Stimulated activated CD4-positive, alpha-beta T cell treated with anti-CD3 and anti-CD28 coated beads, Interleukin-4, amount 100 ng/mL, for 4 hours (primary cell): ENCODE data around the gene EBF3.

ENCODE experiments used
- DNase-seq, 2 experiments: peaks; one replicate each; pipeline ENCODE4 v3.0.0-alpha.2; 2020

Gene EBF3

GRCh38 chr10:129944456-129944855 is 19.6 kb downstream of the EBF3 start:
- no peak for DNase-seq

GRCh38 chr10:129942936-129943715 is 20.9 kb downstream of the EBF3 start:
- no peak for DNase-seq

GRCh38 chr10:129942391-129942790 is 21.7 kb downstream of the EBF3 start:
- DNase-seq = no peak

DNA sequence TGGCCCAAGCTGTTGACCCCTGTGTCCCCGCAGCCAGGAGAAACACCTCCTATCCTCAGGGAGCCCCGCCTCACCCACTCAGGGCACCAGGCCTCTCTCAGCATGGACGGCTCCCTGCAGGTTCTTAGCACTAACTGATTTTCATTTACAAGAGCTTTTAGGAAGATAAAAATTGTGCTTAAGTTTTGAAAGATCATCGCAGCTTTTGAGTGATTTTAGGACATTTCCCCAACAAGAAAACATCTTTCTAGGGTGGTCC is 22.1 kb downstream of the EBF3 start:
- no peak for DNase-seq

DNA sequence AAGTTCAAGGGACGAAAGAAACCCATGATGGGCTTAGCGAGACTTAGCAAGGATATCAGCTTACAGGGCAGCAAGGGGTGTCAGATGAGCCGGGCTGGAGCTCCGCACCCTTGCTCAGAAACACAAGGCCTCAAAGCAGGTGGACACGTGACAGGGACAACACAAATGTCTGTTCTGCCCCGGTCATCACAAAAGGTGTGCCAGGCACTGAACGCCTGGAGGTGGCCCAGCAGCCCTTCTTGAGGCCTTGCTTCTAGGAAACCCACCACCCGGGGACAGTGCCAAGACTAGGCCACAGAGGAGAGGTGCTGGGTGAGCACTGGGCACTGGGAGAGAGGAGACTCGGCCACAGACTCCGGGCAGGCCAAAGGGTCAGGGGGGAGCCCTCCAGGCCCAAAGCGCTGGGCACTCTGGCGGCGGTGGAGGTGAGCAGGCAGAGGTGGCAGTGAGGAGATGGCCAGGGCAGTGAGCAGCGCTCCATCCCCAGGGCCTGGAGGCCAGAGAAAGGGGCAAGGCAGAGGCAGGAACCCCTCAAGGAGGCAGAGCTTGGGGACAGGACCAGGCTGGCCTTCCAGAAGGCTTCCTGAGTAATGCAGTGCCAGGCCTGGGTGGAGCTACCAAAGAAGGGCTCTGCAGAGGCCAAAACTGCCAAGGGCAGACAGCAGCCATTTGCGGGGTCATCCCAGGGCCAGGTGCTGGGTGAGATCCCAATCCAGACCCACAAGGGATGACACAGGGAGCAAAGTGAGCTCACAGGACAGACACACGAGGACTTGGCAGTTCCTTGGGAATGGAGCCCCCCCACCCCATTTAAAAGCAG is 22.7 kb downstream of the EBF3 start:
- no peak for DNase-seq

GRCh38 chr10:129940617-129941198 is 23.4 kb downstream of the EBF3 start:
- no peak for DNase-seq

DNA sequence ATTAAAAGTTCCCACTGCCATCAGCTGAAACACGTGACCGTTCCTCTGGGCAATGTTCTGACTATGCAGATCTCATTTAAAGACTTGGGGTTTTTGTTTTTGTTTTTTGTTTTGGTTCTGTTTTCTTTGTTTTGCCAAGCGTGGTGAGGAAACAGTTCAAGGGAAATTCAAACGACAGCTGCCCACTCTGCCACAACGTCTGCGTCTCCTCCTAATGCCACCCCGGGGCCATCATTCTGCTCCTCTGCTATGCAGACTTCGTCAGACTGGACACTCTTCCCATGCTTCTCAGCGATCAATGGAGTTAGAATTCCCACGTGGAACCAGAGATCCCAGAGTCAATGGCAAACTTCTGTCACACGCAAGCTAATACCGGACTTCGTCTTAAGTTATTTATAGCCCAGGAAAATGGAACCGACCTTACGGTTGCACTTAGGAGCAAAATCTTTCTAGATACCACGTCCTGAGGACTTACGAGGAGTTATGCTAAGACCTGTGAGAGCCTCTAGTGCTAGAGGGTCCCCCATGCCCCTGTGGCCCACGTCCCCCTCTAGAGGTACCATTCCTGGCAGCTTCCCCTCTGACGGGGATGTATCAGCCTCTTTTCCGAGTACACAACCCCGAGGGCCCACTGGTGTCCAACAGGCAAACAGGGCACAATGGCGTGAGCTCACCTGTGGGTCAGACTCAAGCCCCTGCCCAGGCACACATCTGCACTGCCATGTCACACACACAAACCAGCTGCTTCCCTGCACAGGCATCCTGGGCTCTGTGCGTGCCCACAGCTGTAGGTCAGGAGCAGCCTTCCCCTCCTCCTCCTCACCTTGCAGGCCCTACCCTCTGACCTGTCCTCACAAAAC is 24.4 kb downstream of the EBF3 start:
- DNase-seq = no peak

DNA sequence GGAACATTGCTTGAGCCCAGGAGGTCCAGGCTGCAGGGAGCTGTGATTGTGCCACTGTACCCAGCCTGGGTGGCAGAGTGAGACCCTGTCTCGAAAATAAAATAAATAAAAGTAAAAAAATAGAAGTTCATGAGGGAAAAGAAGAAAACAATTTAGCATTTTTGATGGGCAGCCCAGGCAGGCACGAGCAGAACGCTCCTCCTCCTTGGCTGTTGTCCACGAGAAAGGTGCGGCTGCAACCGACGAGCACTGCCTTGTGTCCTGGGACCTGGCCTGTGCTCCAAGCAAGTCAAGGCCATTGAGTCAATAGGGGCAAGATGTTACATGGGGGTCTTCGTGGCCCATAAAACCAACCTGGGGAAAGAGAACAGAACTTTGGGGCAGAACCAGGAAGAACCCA is 25.6 kb downstream of the EBF3 start:
- DNase-seq = no peak

DNA sequence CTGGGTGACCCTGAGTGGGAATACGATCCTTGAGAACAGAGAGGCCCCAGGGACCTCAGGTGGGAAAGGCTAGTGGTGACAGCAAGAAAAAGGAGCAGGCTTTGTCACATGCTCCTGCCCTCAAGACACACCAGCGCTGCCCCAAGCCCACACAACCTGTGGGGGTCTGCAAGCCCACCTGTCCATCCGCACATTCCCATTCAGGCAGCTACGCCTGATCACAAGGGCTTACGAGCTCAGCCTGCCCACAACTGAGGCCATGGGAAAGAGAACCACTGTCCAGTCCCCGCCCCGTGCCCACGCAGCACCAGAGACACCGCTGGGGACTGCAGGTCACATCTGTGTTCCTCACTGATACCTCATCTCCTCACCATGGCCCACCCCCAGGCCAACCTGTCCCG is 26.7 kb downstream of the EBF3 start:
- DNase-seq = no peak

DNA sequence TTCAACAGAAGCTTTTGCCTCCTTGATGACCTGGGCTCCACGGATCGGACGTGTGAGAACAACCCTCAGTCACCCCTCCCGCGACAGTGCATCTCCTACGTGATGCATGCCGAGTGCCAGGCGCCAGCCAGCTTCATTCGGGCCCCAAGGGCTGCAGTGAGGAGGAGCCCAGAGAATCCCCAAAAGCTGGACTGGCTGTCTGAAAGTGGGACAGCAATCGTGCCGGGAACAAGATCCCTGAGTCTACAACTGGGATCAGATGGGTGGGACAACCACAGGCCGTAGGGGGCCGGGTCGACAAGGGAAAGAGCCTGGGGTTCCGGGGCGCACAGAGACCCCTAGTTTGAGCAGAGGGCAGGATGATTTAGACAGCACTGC is 27.2 kb downstream of the EBF3 start:
- no peak for DNase-seq

- DNase-seq = no peak
These were observed 27.7 kb downstream of the EBF3 start for GRCh38 chr10:129936266-129936922.

- DNase-seq = no peak
These were observed 28.3 kb downstream of the EBF3 start for GRCh38 chr10:129935867-129936152.

DNA sequence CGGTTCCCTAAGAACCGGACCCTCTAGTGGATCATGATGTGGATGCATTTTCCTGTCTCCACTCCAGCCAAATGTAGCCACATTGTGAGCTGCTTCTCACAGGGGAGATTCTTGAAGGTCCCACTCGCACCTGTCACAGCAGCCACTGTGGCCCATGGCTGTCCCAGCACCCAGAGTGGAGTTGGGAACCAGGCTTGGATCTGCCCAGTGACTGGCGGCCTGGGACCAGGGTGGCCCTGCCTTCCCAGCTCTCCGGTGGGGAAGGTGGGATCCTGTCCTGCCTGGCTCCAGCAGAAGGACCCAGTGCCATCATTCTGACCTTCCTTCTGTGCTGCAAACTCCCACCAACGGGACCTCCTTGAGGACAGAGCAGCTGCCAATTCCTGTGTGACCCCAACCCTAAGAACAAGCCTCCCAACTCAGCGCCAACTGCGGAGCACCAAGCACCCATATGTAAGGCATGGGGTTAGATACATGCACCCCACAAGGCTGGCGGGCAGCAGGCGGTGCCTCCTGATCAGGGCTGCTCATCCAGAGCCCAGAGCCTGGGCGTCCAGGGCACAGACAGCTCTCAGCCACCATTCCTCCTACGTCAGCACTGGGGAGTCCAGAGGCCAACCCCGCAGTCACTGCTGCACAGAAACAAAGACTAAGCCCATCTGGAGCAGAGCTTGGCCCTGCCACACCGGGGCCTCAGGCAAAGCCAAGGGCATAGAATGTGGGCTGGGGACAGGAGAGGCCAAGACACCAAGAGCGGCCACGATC is 28.8 kb downstream of the EBF3 start:
- no peak for DNase-seq

DNA sequence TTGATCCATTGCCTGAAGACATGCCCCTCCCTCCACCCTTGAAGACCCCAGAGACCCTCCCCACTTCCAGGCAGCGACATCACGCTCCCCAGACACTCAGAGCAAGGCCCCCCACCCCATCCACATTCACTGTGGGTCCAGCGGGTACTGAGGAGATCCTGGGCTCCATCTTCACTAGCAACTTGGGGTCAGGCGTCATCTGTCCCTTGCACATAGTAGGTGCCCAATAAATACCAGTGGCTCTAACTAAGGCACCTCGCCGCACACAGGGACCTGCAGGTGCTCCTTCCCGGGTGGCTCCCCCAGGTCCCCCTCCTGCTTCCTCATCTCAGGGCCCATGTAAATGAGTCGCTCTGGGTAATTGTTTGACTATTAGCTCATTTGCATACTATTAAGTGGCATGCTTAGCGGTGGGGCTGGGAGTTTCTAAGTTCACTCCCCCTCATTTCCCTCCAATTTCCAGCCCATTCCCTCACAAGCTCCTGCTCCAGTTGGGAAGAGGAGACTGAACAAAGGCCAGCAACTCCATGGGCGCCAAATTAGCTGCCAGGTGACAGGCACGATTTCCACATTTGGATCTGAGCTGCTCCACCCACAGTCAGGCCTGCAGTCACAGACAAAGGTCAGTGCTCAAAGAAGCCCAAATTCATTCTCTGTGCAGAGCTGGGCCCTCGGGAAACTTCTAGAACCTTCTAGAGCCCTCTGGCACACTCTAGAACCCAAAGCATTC is 29.7 kb downstream of the EBF3 start:
- no peak for DNase-seq

DNA sequence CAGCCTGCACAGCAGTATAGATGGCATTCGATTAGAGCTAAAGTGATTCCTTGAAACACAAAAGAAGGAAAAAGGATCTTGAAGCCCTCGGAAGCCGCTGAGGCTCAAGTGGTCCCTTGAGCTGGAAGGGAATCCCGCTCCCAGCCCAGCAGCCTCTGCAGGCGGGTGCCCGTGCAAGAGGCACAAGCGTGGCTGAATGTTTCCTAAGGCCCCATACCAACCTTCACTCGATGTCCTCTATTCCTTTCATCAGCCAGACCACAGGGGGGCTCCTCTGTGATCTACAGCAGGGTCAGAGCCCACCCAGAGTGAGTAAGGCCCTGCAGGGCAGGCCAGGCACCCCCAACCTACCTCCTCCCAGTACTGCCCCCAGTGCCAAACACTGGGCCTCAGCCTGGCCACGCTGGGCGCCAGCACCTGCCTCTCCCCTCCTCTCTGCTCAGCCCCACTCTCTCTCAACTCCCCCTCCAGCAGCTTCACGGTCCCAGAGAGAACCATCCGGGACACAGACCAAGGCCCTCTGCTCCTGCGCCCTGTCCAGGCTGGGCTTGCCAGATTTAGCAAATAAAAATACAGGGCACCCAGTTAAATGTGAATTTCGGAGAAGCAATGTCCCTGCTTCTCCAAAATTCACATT is 30.5 kb downstream of the EBF3 start:
- DNase-seq = no peak

GRCh38 chr10:129932751-129933433 is 31.2 kb downstream of the EBF3 start:
- no peak for DNase-seq

GRCh38 chr10:129932182-129932581 is 31.9 kb downstream of the EBF3 start:
- no peak for DNase-seq

- DNase-seq = no peak
These were observed 34.5 kb downstream of the EBF3 start for GRCh38 chr10:129929343-129930292.
